ENCODE measurements around the gene TMEM233. TPM values are rescaled to one million over a fixed set of nuclear protein-coding genes. Genes with fewer than 3 reads are reported as not detected.

The TMEM233 gene
- total and polyA plus RNA-seq, 2 of the 8 experiments (the other 6 are each of a cell fraction or from before 2014, with no cell fraction given) = 0.09 TPM

GRCh38 chr12:119592232-119592631 lies 1.3 kb upstream of the TMEM233 start:
- Histone ChIP-seq H3K9me3 (ENCODE audit: insufficient read depth in 2 of 2, low read depth in 1 of 2, low read length in 1 of 2) (no peaks in the 10 kb centered on the region), H3K9ac (replicated peaks in 1 of 4; ENCODE audit: extremely low read depth in 1 of 4, low read depth in 3 of 4, low read length in 3 of 4) (no peak overlapping the region), H4K20me1 (replicated peaks in 1 of 2; ENCODE audit: control insufficient read depth in 1 of 2, insufficient read depth in 2 of 2, low read length in 2 of 2) (no peaks in the 10 kb centered on the region), H2BK120ac (replicated peaks; ENCODE audit: low read depth, low read length) (no peak overlapping the region), H3K36me3 (ENCODE audit: control insufficient read depth in 2 of 4, insufficient read depth in 4 of 4, low read length in 3 of 4) (no peaks in the 10 kb centered on the region), H3K14ac (ENCODE audit: insufficient read length) (no peak overlapping the region), H3K4ac (replicated peaks; ENCODE audit: insufficient read length, low read depth, low read length) (no peak overlapping the region), H2BK20ac (ENCODE audit: low read length) (no peak overlapping the region), H3K4me2 (ENCODE audit: insufficient read depth in 1 of 2, low read depth in 2 of 2, low read length in 2 of 2) (no peak overlapping the region), H3K56ac (replicated peaks; ENCODE audit: insufficient read length, low read depth, low read length) (no peak overlapping the region), H4K91ac (replicated peaks; ENCODE audit: insufficient read length, low read length) (no peak overlapping the region), H3K23ac (ENCODE audit: insufficient read length) (no peak overlapping the region), H2AFZ (ENCODE audit: low read length) (no peak overlapping the region), H2BK12ac (ENCODE audit: low read depth, low read length) (no peak overlapping the region), H3K4me1 (replicated peaks in 1 of 4; ENCODE audit: control insufficient read depth in 3 of 4, insufficient read depth in 4 of 4, low read length in 3 of 4) (peaks cover 0 to 5% (median 0%) of the 10 kb centered on the region in 4 experiments; a peak in 3 of 7 replicates), H3K79me2 (ENCODE audit: control insufficient read depth in 1 of 2, insufficient read depth in 2 of 2, low read length in 2 of 2) (no peaks in the 10 kb centered on the region), H3K27me3 (replicated peaks in 1 of 4; ENCODE audit: control insufficient read depth in 3 of 4, extremely low read depth in 1 of 4, insufficient read depth in 3 of 4, low read length in 3 of 4) (peaks cover 36 to 58% (median 49%) of the 10 kb centered on the region in 4 experiments), H2BK15ac (ENCODE audit: low read length) (no peak overlapping the region), H2AK5ac (ENCODE audit: low read depth, low read length) (no peak overlapping the region), H3K4me3 (ENCODE audit: extremely low read depth in 1 of 4, insufficient read depth in 2 of 4, low read depth in 3 of 4, low read length in 4 of 4) (no peak overlapping the region), H2BK5ac (ENCODE audit: low read depth, low read length) (no peak overlapping the region), H3K79me1 (ENCODE audit: low read depth, low read length) (no peaks in the 10 kb centered on the region), H4K5ac (ENCODE audit: insufficient read length, low read depth, low read length) (no peak overlapping the region), H3K23me2 (ENCODE audit: low read depth, low read length) (peaks cover 19% of the 10 kb centered on the region; the same call in 1 of the 2 replicates), H3K18ac (ENCODE audit: extremely low read depth, low read length) (no peak overlapping the region), H3K27ac (ENCODE audit: low read depth, low read length) (no peak overlapping the region), H4K8ac (ENCODE audit: extremely low read depth, insufficient read depth, low read length) (no peak overlapping the region)
- DNase-seq (ENCODE audit: low read depth in 1 of 2, low spot score in 2 of 2) (no peak), FAIRE-seq (no peak)
- TF ChIP-seq EP300 (IDR thresholded peaks at IDR 0.05; ENCODE audit: borderline replicate concordance in 1 of 2, low read depth in 2 of 2, low read length in 2 of 2) (no peak), ASH2L (IDR thresholded peaks at IDR 0.05; ENCODE audit: low read length) (no peak), RFX5 (IDR thresholded peaks at IDR 0.05; ENCODE audit: borderline replicate concordance, low read depth, low read length) (no peak), SUZ12 (IDR thresholded peaks at IDR 0.05; ENCODE audit: low read length) (no peak), SP4 (IDR thresholded peaks at IDR 0.05; ENCODE audit: low read length) (no peak), SIN3A (conservative IDR thresholded peaks at IDR 0.05 in 1 of 2, IDR thresholded peaks at IDR 0.05 in 1 of 2; ENCODE audit: low read depth in 1 of 2, low read length in 2 of 2) (no peak), BACH1 (IDR thresholded peaks at IDR 0.05; ENCODE audit: low read length) (no peak), SIRT6 (IDR thresholded peaks at IDR 0.05; ENCODE audit: low read length) (no peak), BRCA1 (IDR thresholded peaks at IDR 0.05; ENCODE audit: low read depth, low read length) (no peak), CBX5 (IDR thresholded peaks at IDR 0.05; ENCODE audit: low read depth, low read length) (no peak), SRF (IDR thresholded peaks at IDR 0.05; ENCODE audit: low read depth, low read length) (no peak), E2F6 (IDR thresholded peaks at IDR 0.05) (no peak), PHF8 (conservative IDR thresholded peaks at IDR 0.05; ENCODE audit: low read depth, low read length) (no peak)
- ChIA-PET CTCF (ENCODE audit: partially characterized antibody) (interaction anchor here (0.9 to 5.1 kb wide), 3 partner anchors 11 to 51 kb away, joined by 3 to 20 read pairs (median 4); no protein-coding TSS in a partner anchor), POLR2A (ENCODE audit: partially characterized antibody) (no interaction called here)
- 77% methylated on average over 2 of the region's 2 CpGs; no CpG with 5 or more reads in 1 of the 2 experiments for WGBS, 2 experiments (ENCODE audit: extremely low coverage in 1 of 2, insufficient coverage in 1 of 2, insufficient read length in 1 of 2, insufficient replicate concordance in 2 of 2, low coverage in 1 of 2, low lambda C conversion rate in 2 of 2, missing lambda C conversion rate in 1 of 2)
